Esophagus (tissue), 2 donors: ENCODE data around the gene OPA3. TPM values are rescaled to one million over a fixed set of nuclear protein-coding genes. Genes with fewer than 3 reads are reported as not detected.
"Not testable (repeated sequence)": the region's sequence is repeated elsewhere in the genome, so short reads cannot be mapped to it uniquely, and the experiment has no call there.

Experiments
- H3K27ac ChIP-seq, 2 donors: one replicate each; pipeline ENCODE4 v1.5.1; 2013; ENCODE audit warnings: low read depth in 2 of 2, mild to moderate bottlenecking in 2 of 2, inconsistent platforms in 1 of 2, low read length in 1 of 2, moderate library complexity in 1 of 2
- H3K27me3 ChIP-seq, 2 donors: one replicate each; pipeline ENCODE4 v1.6.1; 2013; ENCODE audit warnings: low read length in 2 of 2, control low read depth in 1 of 2, mild to moderate bottlenecking in 1 of 2; ENCODE audit not compliant: insufficient read depth in 2 of 2, control insufficient read depth in 1 of 2
- H3K36me3 ChIP-seq, 2 donors: one replicate each; pipeline ENCODE4 v1.6.1; 2013; ENCODE audit warnings: low read length in 1 of 2; ENCODE audit not compliant: control insufficient read depth in 2 of 2, insufficient read depth in 2 of 2
- H3K4me1 ChIP-seq, 2 donors: one replicate each; pipeline ENCODE4 v1.6.1; 2013; ENCODE audit warnings: low read length in 1 of 2; ENCODE audit not compliant: control insufficient read depth in 2 of 2, insufficient read depth in 2 of 2
- H3K4me3 ChIP-seq, 2 donors: one replicate each; pipeline ENCODE4 v1.5.1; 2013; ENCODE audit warnings: low read length in 2 of 2, mild to moderate bottlenecking in 2 of 2, low read depth in 1 of 2, moderate library complexity in 1 of 2
- H3K9me3 ChIP-seq, 2 donors: one replicate each; pipeline ENCODE4 v1.6.1; 2013; ENCODE audit warnings: mild to moderate bottlenecking in 2 of 2, low read depth in 1 of 2, low read length in 1 of 2, moderate library complexity in 1 of 2; ENCODE audit not compliant: control insufficient read depth in 2 of 2, insufficient read depth in 1 of 2
- WGBS, 2 donors: extraction: QIAGEN DNeasy Blood & Tissue Kit; methylation state at CpG; one replicate each; pipeline ENCODE4 v1.1.7; 2013; 5-methylcytosine and 5-hydroxymethylcytosine counted together
- polyA plus RNA-seq, 2 donors: library from polyadenylated mRNA; stranded (reverse); fragments of 200-250 nt; gene quantifications; one replicate each; pipeline ENCODE4 v1.2.3, GENCODE V29; 2013
- donor health status: healthy with polysubstance abuse.
- donor health status: Bipolar disorder and iron deficiency.

The OPA3 gene
- polyA plus RNA-seq, 2 donors: 4.0 to 4.6 TPM

DNA sequence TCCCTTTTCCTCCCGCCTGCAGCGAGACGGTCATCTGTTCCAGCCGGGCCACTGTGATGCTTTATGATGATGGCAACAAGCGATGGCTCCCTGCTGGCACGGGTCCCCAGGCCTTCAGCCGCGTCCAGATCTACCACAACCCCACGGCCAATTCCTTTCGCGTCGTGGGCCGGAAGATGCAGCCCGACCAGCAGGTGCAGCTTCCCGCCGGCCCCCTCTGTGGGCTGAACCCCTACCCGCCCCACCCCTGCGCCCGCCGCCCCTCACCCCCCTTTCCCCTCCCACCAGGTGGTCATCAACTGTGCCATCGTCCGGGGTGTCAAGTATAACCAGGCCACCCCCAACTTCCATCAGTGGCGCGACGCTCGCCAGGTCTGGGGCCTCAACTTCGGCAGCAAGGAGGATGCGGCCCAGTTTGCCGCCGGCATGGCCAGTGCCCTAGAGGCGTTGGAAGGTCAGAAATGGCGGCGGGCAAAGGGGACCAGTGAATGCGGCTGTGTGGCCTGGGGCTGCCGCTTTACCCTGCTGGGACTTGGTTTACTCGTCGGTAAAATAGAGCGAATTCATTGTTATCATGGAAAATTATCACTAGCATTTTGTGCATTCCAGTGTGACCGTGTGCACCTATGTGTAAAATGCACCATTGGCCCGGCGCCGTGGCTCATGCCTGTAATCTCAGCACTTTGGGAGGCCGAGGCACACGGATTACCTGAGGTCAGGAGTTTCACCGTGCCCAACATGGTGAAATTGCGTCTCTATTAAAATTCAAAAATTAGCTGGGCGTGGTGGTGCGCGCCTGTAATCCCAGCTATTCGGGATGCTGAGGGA is 66.7 kb downstream of the OPA3 start:
- H3K27ac ChIP-seq: no peak overlapping the region
- 89 to 90% methylated on average over 50 of the region's 50 CpGs for WGBS, 2 donors
- H3K4me1 ChIP-seq: peaks cover 7 to 17% of the 10 kb centered on the region in 2 donors
- no peak overlapping the region for H3K4me3 ChIP-seq
- peaks cover 2 to 23% of the 10 kb centered on the region in 2 donors for H3K36me3 ChIP-seq
- H3K27me3 ChIP-seq: no peaks in the 10 kb centered on the region
- H3K9me3 ChIP-seq: peaks cover 0 to 3% of the 10 kb centered on the region in 2 donors

DNA sequence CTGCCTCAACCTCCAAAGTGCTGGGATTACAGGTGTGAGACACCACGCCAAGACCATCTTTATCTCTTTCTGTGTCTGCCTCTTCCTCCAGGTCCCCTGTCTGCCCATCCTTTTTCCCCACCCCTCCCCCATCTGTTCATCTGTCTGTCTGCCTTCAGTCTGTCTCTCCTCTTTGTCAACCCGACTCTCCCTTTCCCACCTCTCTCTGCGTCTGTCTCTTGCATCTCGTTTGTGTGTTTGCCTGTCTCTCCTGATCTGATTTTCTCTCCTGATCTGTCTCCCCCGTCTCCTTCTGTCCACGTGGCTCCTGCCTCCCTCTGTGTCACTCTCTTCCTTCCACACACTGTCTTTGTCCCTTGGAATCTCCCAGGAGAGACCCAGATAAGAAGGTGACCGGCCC is 67.4 kb downstream of the OPA3 start:
- Histone ChIP-seq H3K27me3 (no peaks in the 10 kb centered on the region), H3K4me1 (peaks cover 7 to 17% of the 10 kb centered on the region in 2 donors), H3K9me3 (peaks cover 0 to 3% of the 10 kb centered on the region in 2 donors), H3K27ac (no peak overlapping the region), H3K36me3 (peaks cover 2 to 23% of the 10 kb centered on the region in 2 donors), H3K4me3 (no peak overlapping the region)
- WGBS, 2 donors: 62 to 69% methylated on average over 7 of the region's 7 CpGs

DNA sequence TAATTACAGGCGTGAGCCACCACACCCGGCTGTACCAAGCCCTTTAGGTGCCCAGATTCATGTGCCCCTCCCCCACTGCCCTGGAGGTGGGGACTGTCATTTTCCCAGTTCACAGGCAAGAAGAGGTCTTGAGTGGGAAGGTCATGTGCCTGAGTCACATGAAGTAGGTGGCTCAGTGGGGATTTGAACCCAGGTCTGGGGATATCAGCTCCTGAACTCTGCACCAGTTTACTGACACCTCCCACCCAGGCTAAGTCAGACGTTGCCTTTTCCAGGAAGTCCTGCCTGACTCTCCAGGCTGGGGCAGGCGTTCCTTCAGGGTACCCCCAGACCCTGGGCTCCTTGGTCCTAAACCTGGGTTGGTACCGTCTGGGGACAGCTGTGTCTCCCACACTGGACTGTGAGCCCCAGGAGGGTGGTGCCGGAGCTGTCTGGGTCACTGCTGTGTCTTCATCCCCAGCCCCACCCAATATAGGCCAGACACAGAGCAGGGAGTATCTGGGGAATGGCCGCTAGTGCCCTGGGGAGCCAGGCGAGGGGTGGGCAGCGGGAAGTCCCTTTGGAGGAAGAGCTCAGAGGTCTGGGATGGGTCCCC is 68.7 kb downstream of the OPA3 start:
- Histone ChIP-seq H3K4me3 (no peak overlapping the region), H3K4me1 (peaks cover 7 to 14% of the 10 kb centered on the region in 2 donors)
- WGBS, 2 donors: 66 to 73% methylated on average over 9 of the region's 9 CpGs

DNA sequence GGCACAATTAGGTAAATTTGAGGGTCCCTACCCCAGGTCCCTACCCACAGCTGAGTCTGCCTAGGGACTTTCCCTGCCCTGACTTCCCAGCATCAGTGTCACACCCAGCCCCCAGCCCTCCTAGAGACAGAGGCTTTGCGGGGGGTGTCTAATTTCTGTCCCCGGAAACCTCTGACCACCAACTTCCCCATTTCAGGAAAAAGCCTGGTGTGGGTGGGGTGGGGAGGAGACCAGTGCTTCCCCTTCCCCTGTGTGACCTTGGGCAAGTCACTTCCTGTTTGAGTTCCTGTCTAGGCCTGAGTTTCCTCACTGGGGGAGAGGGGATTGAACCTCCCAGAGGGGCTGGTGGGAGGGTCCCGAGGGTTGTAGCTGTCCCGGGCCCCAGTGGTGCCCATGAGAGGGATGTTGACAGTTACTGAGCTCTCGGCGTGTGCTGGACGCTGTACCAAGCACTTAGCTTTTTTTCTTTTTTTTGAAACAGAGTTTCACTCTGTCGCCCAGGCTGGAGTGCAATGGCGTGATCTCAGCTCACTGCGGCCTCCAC is 69.4 kb downstream of the OPA3 start:
- H3K27ac ChIP-seq: peak overlapping the region; percentile 61 to 66
- H3K4me1 ChIP-seq: peaks cover 7 to 13% of the 10 kb centered on the region in 2 donors
- H3K27me3 ChIP-seq: no peaks in the 10 kb centered on the region
- peaks cover 0 to 2% of the 10 kb centered on the region in 2 donors for H3K9me3 ChIP-seq
- H3K4me3 ChIP-seq: no peak overlapping the region
- H3K36me3 ChIP-seq: peaks cover 2 to 11% of the 10 kb centered on the region in 2 donors
- 72 to 74% methylated on average over 10 of the region's 10 CpGs for whole genome bisulfite sequencing, 2 donors

More for the DNA sequence above, 68.7 kb downstream of the OPA3 start:
- H3K27me3 ChIP-seq: no peaks in the 10 kb centered on the region
- peaks cover 2 to 15% of the 10 kb centered on the region in 2 donors for H3K36me3 ChIP-seq
- H3K27ac ChIP-seq: no peak overlapping the region
- peaks cover 0 to 3% of the 10 kb centered on the region in 2 donors for H3K9me3 ChIP-seq

DNA sequence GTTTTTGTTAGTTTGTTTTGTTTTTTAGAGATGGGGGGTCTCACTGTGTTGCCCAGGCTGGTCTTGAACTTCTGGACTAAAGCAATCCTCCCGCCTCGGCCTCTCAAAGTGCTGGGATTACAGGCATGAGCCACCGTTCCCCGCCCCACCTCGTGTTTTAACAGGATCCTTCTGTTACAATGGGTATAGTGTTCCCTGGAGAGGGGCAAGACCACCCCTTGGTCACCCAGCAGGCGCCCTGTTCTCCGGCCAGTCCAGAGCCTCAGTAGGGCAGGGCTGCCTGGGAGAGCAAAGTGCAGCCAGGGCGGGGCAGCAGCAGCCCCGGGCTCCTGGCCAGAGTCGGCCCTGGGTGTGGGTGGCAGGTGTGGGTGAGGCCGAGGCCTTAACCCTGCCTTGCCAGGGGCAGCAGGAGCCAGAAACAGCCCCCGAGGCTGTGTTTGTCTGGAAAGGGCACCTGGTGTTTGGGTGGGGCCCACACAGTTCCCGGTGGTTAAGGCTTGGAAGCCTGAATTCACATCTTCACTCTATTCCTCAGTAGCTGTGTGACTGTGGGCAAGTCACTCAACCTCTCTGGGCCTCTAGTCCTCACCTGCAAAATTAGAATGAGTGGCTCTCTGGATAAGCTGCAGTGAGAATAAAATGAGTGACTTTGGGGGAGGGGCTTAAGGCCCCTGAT is 70.1 kb downstream of the OPA3 start:
- Histone ChIP-seq H3K4me3 (no peak overlapping the region), H3K4me1 (peaks cover 7 to 13% of the 10 kb centered on the region in 2 donors)

DNA sequence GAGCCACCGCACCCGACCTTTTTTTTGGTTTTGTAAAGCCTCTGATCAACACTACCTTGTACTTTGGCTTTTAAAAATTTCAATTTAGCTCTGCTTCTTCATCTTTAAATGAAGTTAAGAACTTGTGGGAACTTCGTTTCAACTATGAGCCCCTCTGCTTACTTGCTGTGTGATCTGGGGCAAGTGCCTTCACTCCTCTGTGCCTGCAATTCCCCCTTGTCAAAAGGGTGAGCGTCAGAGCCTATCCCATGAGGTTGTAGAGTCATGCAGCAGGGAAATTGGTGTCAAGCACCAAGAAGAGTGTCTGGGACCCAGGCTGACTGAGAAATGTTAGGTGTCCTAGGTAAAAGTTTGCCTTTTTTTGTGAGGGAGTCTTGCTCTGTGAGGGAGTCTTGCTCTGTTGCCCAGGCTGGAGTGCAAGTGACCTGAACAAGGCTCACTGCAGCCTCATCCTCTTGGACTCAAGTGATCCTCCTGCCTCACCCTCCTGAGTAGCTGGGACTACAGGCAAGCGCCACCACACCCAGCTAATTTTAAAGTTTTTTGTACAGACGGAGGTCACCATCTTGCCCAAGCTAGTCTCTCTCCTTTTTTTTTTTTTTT is 71.6 kb downstream of the OPA3 start:
- H3K27ac ChIP-seq: peak overlapping the region in 1 of 2 donors; percentile 51
- 79% methylated on average over 6 of the region's 6 CpGs for WGBS, 2 donors
- H3K36me3 ChIP-seq: peaks cover 2 to 7% of the 10 kb centered on the region in 2 donors
- H3K9me3 ChIP-seq: no peaks in the 10 kb centered on the region
- H3K4me1 ChIP-seq: peaks cover 7 to 13% of the 10 kb centered on the region in 2 donors
- no peak overlapping the region for H3K4me3 ChIP-seq
- H3K27me3 ChIP-seq: no peaks in the 10 kb centered on the region

More for the DNA sequence above, 70.1 kb downstream of the OPA3 start:
- no peaks in the 10 kb centered on the region for H3K9me3 ChIP-seq
- H3K36me3 ChIP-seq: peaks cover 2 to 9% of the 10 kb centered on the region in 2 donors
- peak overlapping the region; percentile 61 to 66 for H3K27ac ChIP-seq
- 24 to 29% methylated on average over 13 of the region's 13 CpGs for WGBS, 2 donors
- no peaks in the 10 kb centered on the region for H3K27me3 ChIP-seq

DNA sequence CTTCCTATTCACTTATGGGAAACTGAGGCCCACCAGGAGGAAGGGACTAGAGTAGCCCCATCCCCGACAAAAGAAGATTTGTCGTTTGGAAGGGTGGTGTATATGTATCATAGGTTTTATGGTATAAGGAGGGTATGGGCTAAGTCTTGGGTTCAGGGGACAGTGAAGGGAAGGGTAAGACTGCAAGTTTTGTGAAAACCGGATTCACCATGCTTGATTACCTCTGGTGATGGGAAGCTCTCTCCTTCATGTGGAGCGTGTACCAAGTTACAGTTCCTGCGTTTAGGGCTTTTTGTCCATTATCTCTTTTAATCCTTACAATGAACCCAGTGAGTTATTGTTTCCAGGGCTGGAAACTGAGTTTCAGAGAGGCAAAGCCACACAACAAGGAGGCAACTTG is 73.5 kb downstream of the OPA3 start:
- Histone ChIP-seq H3K27me3 (no peaks in the 10 kb centered on the region), H3K4me1 (peaks cover 7 to 15% of the 10 kb centered on the region in 2 donors), H3K36me3 (no peaks in the 10 kb centered on the region), H3K9me3 (no peaks in the 10 kb centered on the region), H3K4me3 (no peak overlapping the region), H3K27ac (no peak overlapping the region)
- 89% methylated on average over 5 of the region's 5 CpGs for WGBS, 2 donors

DNA sequence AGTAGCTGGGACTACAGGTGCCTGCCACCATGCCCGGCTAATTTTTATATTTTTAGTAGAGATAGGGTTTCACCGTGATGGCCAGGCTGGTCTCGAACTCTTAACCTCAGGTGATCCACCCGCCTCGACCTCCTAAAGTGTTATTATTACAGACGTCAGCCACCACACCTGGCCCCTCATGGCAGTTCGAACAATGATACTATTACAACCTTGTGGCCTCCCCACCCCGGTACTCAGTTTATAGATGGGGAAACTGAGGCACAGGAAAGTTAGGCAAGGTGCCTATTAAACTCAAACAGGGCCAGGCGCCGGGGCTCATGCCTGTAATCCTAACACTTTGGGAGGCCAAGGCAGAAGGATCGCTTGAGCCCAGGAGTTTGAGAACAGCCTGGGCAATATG is 74.2 kb downstream of the OPA3 start:
- not testable (repeated sequence) for H3K9me3 ChIP-seq, H3K27me3 ChIP-seq, H3K4me3 ChIP-seq, H3K36me3 ChIP-seq
- 79 to 83% methylated on average over 11 of the region's 11 CpGs for WGBS, 2 donors
- Histone ChIP-seq H3K27ac (peak overlapping the region in 1 of 2 donors; percentile 0), H3K4me1 (peaks cover 7 to 15% of the 10 kb centered on the region in 2 donors)

DNA sequence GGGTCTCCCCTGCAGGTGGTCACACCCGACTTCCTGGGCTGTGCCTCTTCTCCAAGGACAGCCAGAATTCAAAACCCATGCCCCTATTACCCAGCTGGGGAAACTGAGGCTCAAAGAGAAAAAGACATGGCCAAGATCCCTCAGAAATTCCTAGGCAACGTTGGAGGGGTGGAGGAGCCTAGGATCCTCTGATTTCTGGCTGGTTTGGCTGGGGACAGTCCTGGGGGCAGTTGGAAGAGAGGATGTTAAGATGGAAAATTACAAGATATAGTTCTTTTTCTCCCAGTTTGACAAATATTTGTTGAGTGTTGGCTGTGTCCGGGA is 74.9 kb downstream of the OPA3 start:
- peak overlapping the region; percentile 82 to 87 for H3K27ac ChIP-seq
- peak overlapping the region; percentile 30 to 87 for H3K4me3 ChIP-seq
- no peaks in the 10 kb centered on the region for H3K27me3 ChIP-seq
- peaks cover 7 to 11% of the 10 kb centered on the region in 2 donors for H3K4me1 ChIP-seq
- no peaks in the 10 kb centered on the region for H3K9me3 ChIP-seq
- 8 to 12% methylated on average over 3 of the region's 3 CpGs for WGBS, 2 donors
- H3K36me3 ChIP-seq: no peaks in the 10 kb centered on the region
